Measurements from ENCODE around the gene GALNT9.

Gene GALNT9

GRCh38 chr12:132325733-132326130, 3.7 kb downstream of the GALNT9 start:
- no peak for DNase-seq (ENCODE audit: low spot score)

- DNase-seq (ENCODE audit: low spot score), result no peak
Measured at GRCh38 chr12:132324841-132325732, 4.3 kb downstream of the GALNT9 start.

- no peak for DNase-seq (ENCODE audit: low spot score)
Measured at GRCh38 chr12:132324173-132324572, 5.2 kb downstream of the GALNT9 start.

GRCh38 chr12:132323171-132324010, 6.0 kb downstream of the GALNT9 start:
- no peak for DNase-seq (ENCODE audit: low spot score)

GRCh38 chr12:132322206-132323132, 6.9 kb downstream of the GALNT9 start:
- DNase-seq (ENCODE audit: low spot score), result no peak

GRCh38 chr12:132321321-132322118, 7.9 kb downstream of the GALNT9 start:
- DNase-seq (ENCODE audit: low spot score), result no peak

- no peak for DNase-seq (ENCODE audit: low spot score)
Measured at GRCh38 chr12:132320767-132321211, 8.6 kb downstream of the GALNT9 start.

- no peak for DNase-seq (ENCODE audit: low spot score)
Measured at GRCh38 chr12:132319991-132320570, 9.3 kb downstream of the GALNT9 start.

- DNase-seq (ENCODE audit: low spot score), result no peak
Measured at GRCh38 chr12:132319359-132319950, 9.9 kb downstream of the GALNT9 start.

- DNase-seq (ENCODE audit: low spot score), result no peak
Measured at GRCh38 chr12:132318618-132319033, 10.8 kb downstream of the GALNT9 start.

GRCh38 chr12:132318135-132318534, 11.3 kb downstream of the GALNT9 start:
- DNase-seq (ENCODE audit: low spot score), result no peak

GRCh38 chr12:132317233-132317938, 12.0 kb downstream of the GALNT9 start:
- no peak for DNase-seq (ENCODE audit: low spot score)

GRCh38 chr12:132316497-132317232, 12.7 kb downstream of the GALNT9 start:
- no peak for DNase-seq (ENCODE audit: low spot score)

GRCh38 chr12:132315951-132316350, 13.4 kb downstream of the GALNT9 start:
- no peak for DNase-seq (ENCODE audit: low spot score)

- no peak for DNase-seq (ENCODE audit: low spot score)
Measured at GRCh38 chr12:132315507-132315906, 13.9 kb downstream of the GALNT9 start.

- no peak for DNase-seq (ENCODE audit: low spot score)
Measured at GRCh38 chr12:132314516-132315233, 14.7 kb downstream of the GALNT9 start.

GRCh38 chr12:132314035-132314434, 15.4 kb downstream of the GALNT9 start:
- no peak for DNase-seq (ENCODE audit: low spot score)

- no peak for DNase-seq (ENCODE audit: low spot score)
Measured at GRCh38 chr12:132313182-132313581, 16.2 kb downstream of the GALNT9 start.

Data from hematopoietic multipotent progenitor cell treated with erythropoietin and hydrocortisone succinate and interleukin-3 and kit ligand, for 17 days (in vitro differentiated cells).